ENCODE data around the gene HTRA3. TPM values are rescaled to one million over a fixed set of nuclear protein-coding genes. Genes with fewer than 3 reads are reported as not detected.

The HTRA3 gene
- total RNA-seq, 4 donors from 2014 or later = 1.8 to 13.0 (median 6.6) TPM

DNA sequence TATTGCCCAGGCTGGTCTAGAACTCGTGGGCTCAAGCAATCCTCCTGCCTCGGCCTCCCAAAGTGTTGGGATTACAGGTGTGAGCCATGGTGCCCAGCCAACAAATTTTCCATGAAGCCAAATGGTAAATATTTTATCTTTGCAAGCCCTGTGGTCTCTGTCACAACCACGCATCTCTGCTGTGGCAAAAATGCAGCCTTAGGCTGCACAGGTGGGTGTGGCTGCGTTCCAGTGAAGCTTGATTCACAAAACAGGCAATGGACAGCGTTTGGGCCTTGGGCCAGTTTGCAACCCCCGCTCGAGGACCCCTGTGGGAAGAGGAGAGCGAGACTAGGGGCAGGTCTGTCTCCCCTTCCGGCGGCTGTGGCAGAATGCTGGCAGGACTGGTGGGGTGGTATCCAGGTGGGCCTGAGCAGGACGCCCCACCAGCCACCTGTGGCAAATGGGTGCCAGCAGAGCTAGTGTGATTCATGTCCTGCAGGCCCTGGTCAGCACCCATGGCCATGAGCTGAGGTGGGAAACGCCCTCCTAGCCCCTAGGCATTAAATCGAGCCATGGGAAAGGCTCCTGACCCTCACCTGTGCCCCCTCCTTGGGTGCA is 19.7 kb downstream of the HTRA3 start:
- intact Hi-C loops (cut with DNase I) = no loop called here
- H3K27me3 ChIP-seq = no peaks in the 10 kb centered on the region
- no peak overlapping the region for H3K4me3 ChIP-seq
- DNase-seq = no peak
- H3K36me3 ChIP-seq = no peaks in the 10 kb centered on the region
- WGBS, 2 donors = 45 to 60% methylated on average over 4 to 9 of the region's 13 CpGs
- TF ChIP-seq, protein P1, sequence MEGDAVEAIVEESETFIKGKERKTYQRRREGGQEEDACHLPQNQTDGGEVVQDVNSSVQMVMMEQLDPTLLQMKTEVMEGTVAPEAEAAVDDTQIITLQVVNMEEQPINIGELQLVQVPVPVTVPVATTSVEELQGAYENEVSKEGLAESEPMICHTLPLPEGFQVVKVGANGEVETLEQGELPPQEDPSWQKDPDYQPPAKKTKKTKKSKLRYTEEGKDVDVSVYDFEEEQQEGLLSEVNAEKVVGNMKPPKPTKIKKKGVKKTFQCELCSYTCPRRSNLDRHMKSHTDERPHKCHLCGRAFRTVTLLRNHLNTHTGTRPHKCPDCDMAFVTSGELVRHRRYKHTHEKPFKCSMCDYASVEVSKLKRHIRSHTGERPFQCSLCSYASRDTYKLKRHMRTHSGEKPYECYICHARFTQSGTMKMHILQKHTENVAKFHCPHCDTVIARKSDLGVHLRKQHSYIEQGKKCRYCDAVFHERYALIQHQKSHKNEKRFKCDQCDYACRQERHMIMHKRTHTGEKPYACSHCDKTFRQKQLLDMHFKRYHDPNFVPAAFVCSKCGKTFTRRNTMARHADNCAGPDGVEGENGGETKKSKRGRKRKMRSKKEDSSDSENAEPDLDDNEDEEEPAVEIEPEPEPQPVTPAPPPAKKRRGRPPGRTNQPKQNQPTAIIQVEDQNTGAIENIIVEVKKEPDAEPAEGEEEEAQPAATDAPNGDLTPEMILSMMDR (IDR thresholded peaks at IDR 0.05) = no peak
- TF ChIP-seq POLR2A (IDR thresholded peaks at IDR 0.05) = no peak
- H3K9me3 ChIP-seq = no peaks in the 10 kb centered on the region
- no peaks in the 10 kb centered on the region for H3K4me1 ChIP-seq
- H3K27ac ChIP-seq = no peak overlapping the region

DNA sequence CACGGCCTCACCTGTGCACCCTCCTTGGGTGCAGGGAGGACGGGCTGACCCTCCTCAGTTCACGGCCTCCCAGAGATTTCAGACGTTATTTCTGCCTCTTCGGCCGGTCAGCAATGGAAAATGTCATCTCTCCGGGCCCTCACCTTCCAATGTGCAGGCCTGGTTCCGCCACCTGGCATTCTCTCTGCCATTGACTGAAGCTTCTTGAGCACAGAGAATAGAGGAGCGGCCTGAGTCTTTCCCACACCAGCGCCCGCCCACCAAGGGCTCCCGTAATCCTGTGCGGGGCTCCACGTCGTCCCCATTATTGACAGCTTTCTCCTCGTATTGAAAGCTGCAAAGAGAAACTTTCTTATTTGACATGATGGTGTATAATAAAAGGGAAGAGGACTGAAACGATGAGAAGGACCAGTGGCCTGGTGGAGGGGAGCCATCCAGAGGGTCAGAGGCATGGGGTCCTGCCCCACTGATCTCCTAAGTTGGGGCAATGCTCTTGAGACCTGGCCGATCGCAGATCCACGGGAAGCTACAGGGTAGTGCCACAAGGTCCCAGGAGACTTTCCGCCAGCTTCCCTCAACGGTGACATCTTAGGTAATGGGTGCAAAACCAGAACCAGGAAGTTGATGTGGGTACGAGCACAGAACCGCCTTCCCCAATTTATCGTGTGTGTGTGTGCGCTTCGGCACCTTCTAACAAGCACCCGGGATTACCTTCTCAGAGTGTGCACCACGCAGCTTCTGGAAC is 20.6 kb downstream of the HTRA3 start:
- DNase-seq = no peak
- no peaks in the 10 kb centered on the region for H3K27me3 ChIP-seq
- intact Hi-C loops (cut with DNase I) = no loop called here
- H3K4me1 ChIP-seq = no peaks in the 10 kb centered on the region
- TF ChIP-seq, protein P1 (IDR thresholded peaks at IDR 0.05) = no peak
- no peak for TF ChIP-seq POLR2A (IDR thresholded peaks at IDR 0.05)
- no peaks in the 10 kb centered on the region for H3K9me3 ChIP-seq
- WGBS, 2 donors = 81 to 83% methylated on average over 17 to 27 of the region's 29 CpGs
- no peak overlapping the region for H3K27ac ChIP-seq
- peaks cover 0 to 6% (median 0%) of the 10 kb centered on the region in 3 donors for H3K36me3 ChIP-seq
- H3K4me3 ChIP-seq = no peak overlapping the region

DNA sequence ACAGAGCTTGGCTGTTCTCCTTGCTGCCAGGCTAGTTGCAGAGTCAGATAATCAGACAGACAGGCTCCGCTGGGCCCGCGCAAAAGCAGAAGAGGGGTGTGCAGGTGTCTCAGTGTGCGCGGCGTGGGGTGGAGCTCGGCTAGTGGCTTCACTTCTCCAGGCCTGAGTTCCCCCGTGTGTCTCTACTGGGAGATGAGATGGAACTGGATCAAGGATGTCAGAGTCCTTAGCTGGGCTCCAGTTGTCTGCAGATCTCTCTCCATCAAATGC is 21.1 kb downstream of the HTRA3 start:
- no peak for TF ChIP-seq POLR2A (IDR thresholded peaks at IDR 0.05)
- TF ChIP-seq, protein P1 (IDR thresholded peaks at IDR 0.05) = no peak
- no peak overlapping the region for H3K4me3 ChIP-seq
- H3K4me1 ChIP-seq = no peaks in the 10 kb centered on the region
- no peaks in the 10 kb centered on the region for H3K9me3 ChIP-seq
- intact Hi-C loops (cut with DNase I) = no loop called here
- no peaks in the 10 kb centered on the region for H3K27me3 ChIP-seq
- H3K27ac ChIP-seq = no peak overlapping the region
- WGBS, 2 donors = 69 to 84% methylated on average over 5 to 8 of the region's 8 CpGs
- peaks cover 0 to 11% (median 0%) of the 10 kb centered on the region in 3 donors for H3K36me3 ChIP-seq
- DNase-seq = no peak

DNA sequence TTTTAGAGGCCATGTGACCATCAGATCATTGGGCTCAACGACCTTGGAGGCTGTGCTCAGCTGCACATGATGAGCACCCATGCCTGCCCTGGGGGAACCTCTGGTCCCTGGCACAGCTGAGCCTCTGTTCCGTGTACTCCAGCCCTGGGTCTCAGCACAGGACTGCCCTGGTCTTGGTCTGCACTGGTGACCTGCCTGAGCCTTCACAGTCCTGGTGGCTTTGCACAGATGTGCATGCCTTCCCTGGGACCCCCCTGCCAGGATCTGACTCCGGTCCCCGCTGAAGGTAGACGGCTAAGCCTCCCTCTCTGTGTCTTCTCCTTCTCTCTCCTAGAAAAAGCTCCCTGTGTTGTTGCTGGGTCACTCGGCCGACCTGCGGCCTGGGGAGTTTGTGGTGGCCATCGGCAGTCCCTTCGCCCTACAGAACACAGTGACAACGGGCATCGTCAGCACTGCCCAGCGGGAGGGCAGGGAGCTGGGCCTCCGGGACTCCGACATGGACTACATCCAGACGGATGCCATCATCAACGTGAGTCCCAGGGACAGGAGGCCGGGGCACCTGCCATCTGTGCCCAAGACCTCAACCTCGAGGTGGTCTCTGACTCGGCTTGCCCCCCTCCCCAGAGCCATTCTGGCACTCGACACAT is 21.6 kb downstream of the HTRA3 start:
- Histone ChIP-seq H3K4me3 (no peak overlapping the region), H3K27ac (no peak overlapping the region), H3K9me3 (no peaks in the 10 kb centered on the region), H3K27me3 (no peaks in the 10 kb centered on the region), H3K4me1 (no peaks in the 10 kb centered on the region), H3K36me3 (peaks cover 0 to 13% (median 0%) of the 10 kb centered on the region in 3 donors)
- no peak for DNase-seq
- TF ChIP-seq, protein P1 (IDR thresholded peaks at IDR 0.05) = no peak
- no peak for TF ChIP-seq POLR2A (IDR thresholded peaks at IDR 0.05)
- intact Hi-C loops (cut with DNase I) = no loop called here
- 67 to 77% methylated on average over 6 to 15 of the region's 21 CpGs for WGBS, 2 donors

All from esophagus squamous epithelium (tissue), 5 donors.